Breast epithelium (tissue), 3 donors: ENCODE measurements around the gene SEC23B.

Experiments
- POLR2A ChIP-seq: fragments of 450-650 bp; IDR thresholded peaks from one replicate; pipeline ENCODE4 v1.6.1; 2016; ENCODE audit warnings: antibody characterized with exemption, mild to moderate bottlenecking, moderate library complexity
- POLR2AphosphoS5 ChIP-seq, 3 donors: sonication (generic); formaldehyde crosslinking; IDR thresholded peaks; one replicate each; pipeline ENCODE4 v1.6.1; 2017; ENCODE audit warnings: antibody characterized with exemption in 3 of 3
- TF ChIP-seq, protein P1 (sequence below), 3 donors: fragments of 450-650 bp; IDR thresholded peaks; one replicate each; pipeline ENCODE4 v1.5.1; 2016 to 2017; ENCODE audit warnings: antibody characterized with exemption in 3 of 3, mild to moderate bottlenecking in 3 of 3, moderate library complexity in 3 of 3

DNA sequence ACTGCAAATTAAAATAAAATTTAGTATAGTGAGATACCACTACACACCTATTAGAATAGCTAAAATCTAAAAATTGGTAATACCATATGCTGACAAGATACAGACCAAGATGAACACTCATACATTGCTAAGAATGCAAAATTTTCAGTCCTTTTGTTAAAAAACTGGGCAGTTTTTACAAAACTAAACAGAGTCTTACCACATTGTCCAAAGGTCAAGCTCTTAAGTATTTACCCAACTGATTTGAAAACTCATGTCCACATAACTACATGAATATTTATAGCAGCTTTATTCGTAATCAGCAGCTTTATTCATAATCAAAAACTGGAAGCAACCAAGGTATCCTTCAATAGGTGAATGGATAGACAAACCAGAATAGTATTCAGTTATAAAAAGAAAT, 30.5 kb upstream of the SEC23B start:
- TF ChIP-seq, protein P1, sequence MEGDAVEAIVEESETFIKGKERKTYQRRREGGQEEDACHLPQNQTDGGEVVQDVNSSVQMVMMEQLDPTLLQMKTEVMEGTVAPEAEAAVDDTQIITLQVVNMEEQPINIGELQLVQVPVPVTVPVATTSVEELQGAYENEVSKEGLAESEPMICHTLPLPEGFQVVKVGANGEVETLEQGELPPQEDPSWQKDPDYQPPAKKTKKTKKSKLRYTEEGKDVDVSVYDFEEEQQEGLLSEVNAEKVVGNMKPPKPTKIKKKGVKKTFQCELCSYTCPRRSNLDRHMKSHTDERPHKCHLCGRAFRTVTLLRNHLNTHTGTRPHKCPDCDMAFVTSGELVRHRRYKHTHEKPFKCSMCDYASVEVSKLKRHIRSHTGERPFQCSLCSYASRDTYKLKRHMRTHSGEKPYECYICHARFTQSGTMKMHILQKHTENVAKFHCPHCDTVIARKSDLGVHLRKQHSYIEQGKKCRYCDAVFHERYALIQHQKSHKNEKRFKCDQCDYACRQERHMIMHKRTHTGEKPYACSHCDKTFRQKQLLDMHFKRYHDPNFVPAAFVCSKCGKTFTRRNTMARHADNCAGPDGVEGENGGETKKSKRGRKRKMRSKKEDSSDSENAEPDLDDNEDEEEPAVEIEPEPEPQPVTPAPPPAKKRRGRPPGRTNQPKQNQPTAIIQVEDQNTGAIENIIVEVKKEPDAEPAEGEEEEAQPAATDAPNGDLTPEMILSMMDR (IDR thresholded peaks at IDR 0.05): no peak
- TF ChIP-seq POLR2A (no peak), POLR2AphosphoS5 (IDR thresholded peaks at IDR 0.05) (no peak)
